Muscle of back (tissue), 11 donors: Measurements from ENCODE around the gene APIP. TPM values are rescaled to one million over a fixed set of nuclear protein-coding genes. Genes with fewer than 3 reads are reported as not detected.

ENCODE experiments used
- DNase-seq, 3 donors: peaks; one replicate each; pipeline versions ENCODE4 v3.0.0 to v3.0.0-alpha.2; 2013
- polyA plus RNA-seq, 10 donors: library from polyadenylated mRNA; unstranded; fragments of 120-200 nt; gene quantifications; one replicate each; pipeline ENCODE4 v1.2.1, GENCODE V29; 2013; ENCODE audit not compliant: insufficient read length in 10 of 10

APIP gene
- polyA plus RNA-seq, 10 donors = 23.7 to 34.0 (median 27.8) TPM

GRCh38 chr11:34846467-34846866, 69.7 kb downstream of the APIP start:
- DNase-seq = no peak

GRCh38 chr11:34844463-34845112, 71.6 kb downstream of the APIP start:
- DNase-seq = no peak

GRCh38 chr11:34843271-34843670, 72.9 kb downstream of the APIP start:
- no peak for DNase-seq

GRCh38 chr11:34840736-34841386, 75.3 kb downstream of the APIP start:
- no peak for DNase-seq

- no peak for DNase-seq
Measured at GRCh38 chr11:34839969-34840368, 76.2 kb downstream of the APIP start.

GRCh38 chr11:34836958-34837856, 79.0 kb downstream of the APIP start:
- DNase-seq = no peak

GRCh38 chr11:34833602-34834001, 82.6 kb downstream of the APIP start:
- no peak for DNase-seq

Other genes starting within 250 kb of the APIP start
- gene PDHX, start 239 bp upstream of the APIP start, polyA plus RNA-seq = 10 to 100 TPM; 21.7 to 31.0 (median 27.2) TPM
- 100 to 1,000 TPM; 134 to 235 (median 162) TPM for gene CD44, start 222.8 kb upstream of the APIP start, polyA plus RNA-seq